H9 (cell line): ENCODE data around the gene CCDC68. TPM values are rescaled to one million over a fixed set of nuclear protein-coding genes. Genes with fewer than 3 reads are reported as not detected.

Experiments
- DNase-seq: peaks from one replicate; pipeline ENCODE4 v3.0.0-alpha.2; 2017
- H2AFZ ChIP-seq: one replicate; pipeline ENCODE4 v1.6.1; 2013; ENCODE audit warnings: mild to moderate bottlenecking, low read length, control low read depth, moderate library complexity
- H2AK5ac ChIP-seq: 2 replicates; pipeline ENCODE4 v1.6.1; 2013; ENCODE audit warnings: low read length, control low read depth, mixed read lengths; ENCODE audit not compliant: insufficient read length
- H2BK120ac ChIP-seq: one replicate; pipeline ENCODE4 v1.6.1; 2013; ENCODE audit warnings: low read depth, mild to moderate bottlenecking, low read length, control low read depth, inconsistent platforms; ENCODE audit not compliant: poor library complexity, severe bottlenecking
- H2BK12ac ChIP-seq: 2 replicates; pipeline ENCODE4 v1.6.1; 2013; ENCODE audit warnings: low read length, control low read depth, mixed read lengths, low read depth; ENCODE audit not compliant: insufficient read length
- H2BK15ac ChIP-seq: 2 replicates; pipeline ENCODE4 v1.6.1; 2013; ENCODE audit warnings: low read depth, low read length, control low read depth
- H2BK20ac ChIP-seq: one replicate; pipeline ENCODE4 v1.6.1; 2013; ENCODE audit warnings: low read depth, mild to moderate bottlenecking, low read length, control low read depth, inconsistent platforms; ENCODE audit not compliant: poor library complexity, severe bottlenecking
- H2BK5ac ChIP-seq: 2 replicates; pipeline ENCODE4 v1.6.1; 2013; ENCODE audit warnings: low read length, control low read depth, mixed read lengths; ENCODE audit not compliant: insufficient read length
- H3K14ac ChIP-seq: 2 replicates; pipeline ENCODE4 v1.6.1; 2013; ENCODE audit warnings: low read length, control low read depth; ENCODE audit not compliant: insufficient read depth
- H3K18ac ChIP-seq: 2 replicates; pipeline ENCODE4 v1.6.1; 2013; ENCODE audit warnings: low read depth, mild to moderate bottlenecking, mixed read lengths, low read length, control low read depth; ENCODE audit not compliant: insufficient read length
- H3K23ac ChIP-seq: 2 replicates; pipeline ENCODE4 v1.6.1; 2013; ENCODE audit warnings: low read length, control low read depth, mixed read lengths, low read depth; ENCODE audit not compliant: insufficient read length
- H3K23me2 ChIP-seq: 2 replicates; pipeline ENCODE4 v1.6.1; 2013; ENCODE audit warnings: low read depth, mild to moderate bottlenecking, mixed read lengths, low read length, control low read depth; ENCODE audit not compliant: insufficient read length, poor library complexity, severe bottlenecking
- H3K27ac ChIP-seq: 2 replicates; pipeline ENCODE4 v1.5.1; 2013; ENCODE audit warnings: low read length, control low read depth, mixed read lengths, low read depth; ENCODE audit not compliant: insufficient read length
- H3K27me3 ChIP-seq: 2 replicates; pipeline ENCODE4 v1.6.1; 2013; ENCODE audit warnings: low read length, control low read depth, inconsistent platforms; ENCODE audit not compliant: insufficient read depth
- H3K4ac ChIP-seq: 2 replicates; pipeline ENCODE4 v1.6.1; 2013; ENCODE audit warnings: low read depth, mild to moderate bottlenecking, control low read depth, inconsistent platforms, low read length, moderate library complexity
- H3K4me1 ChIP-seq: 2 replicates; pipeline ENCODE4 v1.6.1; 2013; ENCODE audit warnings: low read length, control low read depth, inconsistent platforms; ENCODE audit not compliant: insufficient read depth
- H3K4me2 ChIP-seq: 2 replicates; pipeline ENCODE4 v1.6.1; 2013; ENCODE audit warnings: low read length, control low read depth, mixed read lengths; ENCODE audit not compliant: insufficient read length, insufficient read depth
- H3K56ac ChIP-seq: 2 replicates; pipeline ENCODE4 v1.6.1; 2013; ENCODE audit warnings: low read depth, mild to moderate bottlenecking, mixed read lengths, low read length, control low read depth; ENCODE audit not compliant: insufficient read length
- H3K79me1 ChIP-seq: 2 replicates; pipeline ENCODE4 v1.6.1; 2013; ENCODE audit warnings: low read depth, mild to moderate bottlenecking, moderate library complexity, low read length, control low read depth, inconsistent platforms; ENCODE audit not compliant: insufficient read depth, poor library complexity, severe bottlenecking
- H3K79me2 ChIP-seq: 2 replicates; pipeline ENCODE4 v1.6.1; 2013; ENCODE audit warnings: low read length, control low read depth, inconsistent platforms; ENCODE audit not compliant: insufficient read depth
- H3K9ac ChIP-seq: 2 replicates; pipeline ENCODE4 v1.6.1; 2013; ENCODE audit warnings: low read length, control low read depth, mixed read lengths; ENCODE audit not compliant: insufficient read length; ENCODE audit errors: extremely low read depth
- H3K9me3 ChIP-seq: one replicate; pipeline ENCODE4 v1.6.1; 2013; ENCODE audit warnings: low read depth, low read length, inconsistent platforms; ENCODE audit not compliant: control insufficient read depth
- H3T11ph ChIP-seq: one replicate; pipeline ENCODE4 v1.6.1; 2013; ENCODE audit warnings: mild to moderate bottlenecking, low read length, control low read depth, inconsistent platforms
- H4K20me1 ChIP-seq: one replicate; pipeline ENCODE4 v1.6.1; 2013; ENCODE audit not compliant: control insufficient read depth, insufficient read length, insufficient read depth
- H4K5ac ChIP-seq: 2 replicates; pipeline ENCODE4 v1.6.1; 2013; ENCODE audit warnings: low read depth, mild to moderate bottlenecking, mixed read lengths, low read length, control low read depth; ENCODE audit not compliant: insufficient read length
- H4K8ac ChIP-seq: replicated peaks from 2 replicates; pipeline ENCODE4 v1.6.1; 2013; ENCODE audit warnings: low read length, control low read depth, mixed read lengths, low read depth; ENCODE audit not compliant: insufficient read length
- H4K91ac ChIP-seq: 2 replicates; pipeline ENCODE4 v1.6.1; 2013; ENCODE audit warnings: low read depth, mild to moderate bottlenecking, moderate library complexity, mixed read lengths, low read length, control low read depth; ENCODE audit not compliant: insufficient read length
- H3K27ac Mint-ChIP-seq, 3 experiments: 2 replicates in 2 of 3; 3 replicates in 1 of 3; pipeline ENCODE4 v1.8.0; 2020 to 2021; ENCODE audit warnings: mixed read lengths in 3 of 3, mild to moderate bottlenecking in 1 of 3, moderate library complexity in 1 of 3
- H3K27me3 Mint-ChIP-seq: 2 replicates; pipeline ENCODE4 v1.8.0; 2021; ENCODE audit warnings: low read depth, mild to moderate bottlenecking, moderate library complexity, mixed read lengths
- H3K36me3 Mint-ChIP-seq, 3 experiments: 2 replicates in 2 of 3; 3 replicates in 1 of 3; pipeline ENCODE4 v1.8.0; 2020 to 2021; ENCODE audit warnings: low read depth in 3 of 3, mixed read lengths in 3 of 3; ENCODE audit not compliant: insufficient read depth in 1 of 3
- H3K4me1 Mint-ChIP-seq, 2 experiments: 2 replicates each; pipeline ENCODE4 v1.8.0; 2020; ENCODE audit warnings: mixed read lengths in 2 of 2
- H3K4me3 Mint-ChIP-seq, 2 experiments: 2 replicates in 1 of 2; 3 replicates in 1 of 2; pipeline ENCODE4 v1.8.0; 2020 to 2021; ENCODE audit warnings: mild to moderate bottlenecking in 2 of 2, mixed read lengths in 2 of 2, moderate library complexity in 1 of 2
- H3K9me3 Mint-ChIP-seq, 2 experiments: 2 replicates in 1 of 2; 3 replicates in 1 of 2; pipeline ENCODE4 v1.8.0; 2020; ENCODE audit warnings: mild to moderate bottlenecking in 2 of 2, mixed read lengths in 2 of 2, moderate library complexity in 1 of 2
- WGBS: extraction: QIAGEN DNeasy Blood & Tissue Kit; methylation state at CpG from one replicate; pipeline ENCODE4 v1.1.7; 2013; ENCODE audit warnings: missing lambda C conversion rate, low lambda C conversion rate, mixed read lengths; ENCODE audit not compliant: insufficient read length; ENCODE audit errors: extremely low coverage; 5-methylcytosine and 5-hydroxymethylcytosine counted together
- total RNA-seq: library from RNA; stranded (reverse); gene quantifications from 2 replicates; pipeline ENCODE4 v1.2.1, GENCODE V29; 2021
- TF ChIP-seq, protein P1 (sequence below): fragments of 200-600 bp; sonication (generic); conservative IDR thresholded peaks from 3 replicates; pipeline ENCODE4 v1.8.0; 2021; ENCODE audit warnings: antibody characterized with exemption, mild to moderate bottlenecking

Gene CCDC68
- total RNA-seq, 1 experiment from 2014 or later = not detected

DNA sequence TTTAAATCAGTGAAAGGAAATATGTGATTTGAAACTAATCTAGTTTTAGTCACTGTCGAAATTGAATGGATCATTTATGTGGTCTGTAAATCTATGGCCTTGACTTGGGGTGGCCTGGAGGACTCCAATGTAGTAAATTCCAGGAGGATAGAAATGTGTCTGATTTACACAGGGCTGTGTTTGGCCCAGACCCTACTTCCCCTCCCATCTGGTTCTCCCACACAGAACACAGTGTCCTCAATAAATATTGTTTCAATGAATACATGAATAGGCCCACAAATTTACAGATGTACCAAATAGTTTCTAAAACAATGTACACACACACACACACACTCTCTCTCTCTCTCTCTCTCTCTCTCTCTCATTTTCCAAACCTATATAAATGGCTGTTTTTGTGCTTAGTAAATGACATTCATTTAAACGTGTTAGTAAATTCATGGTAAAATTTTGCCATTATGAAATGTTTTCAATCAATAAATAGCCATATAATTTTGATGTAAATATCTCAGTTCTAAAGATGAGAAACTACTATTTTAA is 1.9 kb downstream of the CCDC68 start:
- Histone ChIP-seq H3K79me2 (no peaks in the 10 kb centered on the region), H3K4me2 (no peak overlapping the region), H3K23ac (no peak overlapping the region), H4K5ac (no peak overlapping the region), H2BK12ac (no peak overlapping the region), H2BK20ac (no peak overlapping the region), H3K4me1 (no peaks in the 10 kb centered on the region), H3T11ph (no peak overlapping the region), H3K18ac (no peak overlapping the region), H3K9me3 (no peaks in the 10 kb centered on the region), H2BK15ac (no peak overlapping the region), H3K27me3 (no peaks in the 10 kb centered on the region), H4K91ac (no peak overlapping the region), H3K23me2 (no peaks in the 10 kb centered on the region), H2AK5ac (no peak overlapping the region), H3K14ac (no peak overlapping the region), H3K79me1 (no peaks in the 10 kb centered on the region), H2BK5ac (no peak overlapping the region), H3K27ac (no peak overlapping the region), H3K9ac (no peak overlapping the region), H2BK120ac (no peak overlapping the region), H4K8ac (no peak overlapping the region), H3K56ac (no peak overlapping the region), H3K4ac (no peak overlapping the region), H4K20me1 (no peaks in the 10 kb centered on the region), H2AFZ (no peak overlapping the region)
- Mint-ChIP-seq H3K9me3 (no peaks in the 10 kb centered on the region), H3K4me1 (no peaks in the 10 kb centered on the region), H3K27ac (no peak overlapping the region), H3K27me3 (no peaks in the 10 kb centered on the region), H3K36me3 (no peaks in the 10 kb centered on the region), H3K4me3 (no peak overlapping the region)
- DNase-seq = no peak
- no CpG with 5 or more reads among the region's 2 CpGs for WGBS
- TF ChIP-seq, protein P1, sequence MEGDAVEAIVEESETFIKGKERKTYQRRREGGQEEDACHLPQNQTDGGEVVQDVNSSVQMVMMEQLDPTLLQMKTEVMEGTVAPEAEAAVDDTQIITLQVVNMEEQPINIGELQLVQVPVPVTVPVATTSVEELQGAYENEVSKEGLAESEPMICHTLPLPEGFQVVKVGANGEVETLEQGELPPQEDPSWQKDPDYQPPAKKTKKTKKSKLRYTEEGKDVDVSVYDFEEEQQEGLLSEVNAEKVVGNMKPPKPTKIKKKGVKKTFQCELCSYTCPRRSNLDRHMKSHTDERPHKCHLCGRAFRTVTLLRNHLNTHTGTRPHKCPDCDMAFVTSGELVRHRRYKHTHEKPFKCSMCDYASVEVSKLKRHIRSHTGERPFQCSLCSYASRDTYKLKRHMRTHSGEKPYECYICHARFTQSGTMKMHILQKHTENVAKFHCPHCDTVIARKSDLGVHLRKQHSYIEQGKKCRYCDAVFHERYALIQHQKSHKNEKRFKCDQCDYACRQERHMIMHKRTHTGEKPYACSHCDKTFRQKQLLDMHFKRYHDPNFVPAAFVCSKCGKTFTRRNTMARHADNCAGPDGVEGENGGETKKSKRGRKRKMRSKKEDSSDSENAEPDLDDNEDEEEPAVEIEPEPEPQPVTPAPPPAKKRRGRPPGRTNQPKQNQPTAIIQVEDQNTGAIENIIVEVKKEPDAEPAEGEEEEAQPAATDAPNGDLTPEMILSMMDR = no peak
